Activated CD8-positive, alpha-beta T cell treated with anti-CD3 and anti-CD28 coated beads, Interleukin-2, amount 10 ng/mL, durations not matched to agents 7 days and 5 days (primary cell): ENCODE data around the gene CASP9. TPM values are rescaled to one million over a fixed set of nuclear protein-coding genes. Genes with fewer than 3 reads are reported as not detected.

Source experiments
- ATAC-seq: fragments of 150-1000 bp; cut with Tn5 transposase; one replicate; pipeline ENCODE4 v1.10.0; 2021; ENCODE audit warnings: moderate library complexity
- CTCF ChIA-PET: fragments of 350-600 bp; sonication (Branson Sonifier 250); formaldehyde crosslinking; loops from one replicate; lab custom pipeline; 2021; ENCODE audit warnings: antibody characterized with exemption; lab: Charles Lee
- POLR2A ChIA-PET: fragments of 350-600 bp; sonication (Branson Sonifier 250); formaldehyde crosslinking; loops from one replicate; lab custom pipeline; 2021; ENCODE audit warnings: antibody characterized with exemption; lab: Charles Lee
- DNase-seq: peaks from one replicate; pipeline ENCODE4 v3.0.0-alpha.2; 2020
- H3K27ac Mint-ChIP-seq: one replicate; pipeline ENCODE4 v1.8.0; 2021; ENCODE audit warnings: mild to moderate bottlenecking, mixed read lengths
- H3K27me3 Mint-ChIP-seq: one replicate; pipeline ENCODE4 v1.8.0; 2021; ENCODE audit warnings: low read depth, mixed read lengths
- H3K36me3 Mint-ChIP-seq: one replicate; pipeline ENCODE4 v1.8.0; 2021; ENCODE audit warnings: low read depth, mixed read lengths
- H3K4me1 Mint-ChIP-seq: one replicate; pipeline ENCODE4 v1.8.0; 2021; ENCODE audit warnings: low read depth, mixed read lengths
- H3K4me3 Mint-ChIP-seq: one replicate; pipeline ENCODE4 v1.8.0; 2021; ENCODE audit warnings: mild to moderate bottlenecking, mixed read lengths
- H3K9me3 Mint-ChIP-seq: one replicate; pipeline ENCODE4 v1.8.0; 2022; ENCODE audit warnings: mixed read lengths; ENCODE audit not compliant: insufficient read depth
- total RNA-seq, 2 experiments: library from RNA; stranded (reverse); gene quantifications; one replicate each; pipeline ENCODE4 v1.2.3, GENCODE V29; 2021

The CASP9 gene
- total RNA-seq = 10 to 100 TPM; 10.3 to 10.7 TPM

GRCh38 chr1:15524021-15524282 lies at the start of gene CASP9:
CASP9 (minus strand) TSS chr1:15524215; CDS start chr1:15524200, 15 bp downstream.
- peak within 1 kb of the TSS; percentile 82 for H3K4me3 Mint-ChIP-seq
- DNase-seq = no peak
- ChIA-PET CTCF (interaction anchor here (0.6 to 1.2 kb wide), 2 partner anchors 9 to 395 kb away, joined by 3 to 10 read pairs; no protein-coding TSS in a partner anchor), POLR2A (interaction anchor here (0.7 to 1.3 kb wide), 2 partner anchors 9 to 115 kb away, joined by 6 to 8 read pairs; no protein-coding TSS in a partner anchor)
- no peaks in the 10 kb centered on the region for H3K27me3 Mint-ChIP-seq
- H3K4me1 Mint-ChIP-seq = peaks cover 50% of the 10 kb centered on the region
- H3K9me3 Mint-ChIP-seq = no peaks in the 10 kb centered on the region
- no peaks in the 10 kb centered on the region for H3K36me3 Mint-ChIP-seq
- peak within 1 kb of the TSS; percentile 100 for H3K27ac Mint-ChIP-seq
- no peak for ATAC-seq

- ChIA-PET CTCF (no interaction called here), POLR2A (no interaction called here)
- DNase-seq = no peak
- no peaks in the 10 kb centered on the region for H3K27me3 Mint-ChIP-seq
- H3K27ac Mint-ChIP-seq = no peak overlapping the region
- H3K4me3 Mint-ChIP-seq = no peak overlapping the region
- H3K36me3 Mint-ChIP-seq = peaks cover 46% of the 10 kb centered on the region
- H3K9me3 Mint-ChIP-seq = no peaks in the 10 kb centered on the region
- peaks cover 16% of the 10 kb centered on the region for H3K4me1 Mint-ChIP-seq
- ATAC-seq = no peak
Observed at GRCh38 chr1:15573477-15573876, 49.5 kb upstream of the CASP9 start.

- no peak overlapping the region for H3K4me3 Mint-ChIP-seq
- no peak for DNase-seq
- ATAC-seq = no peak
- no peaks in the 10 kb centered on the region for H3K4me1 Mint-ChIP-seq
- CTCF ChIA-PET = interaction anchor here (0.6 to 1.1 kb wide), 2 partner anchors 48 to 170 kb away, joined by 3 read pairs; no protein-coding TSS in a partner anchor
- POLR2A ChIA-PET = no interaction called here
- no peaks in the 10 kb centered on the region for H3K27me3 Mint-ChIP-seq
- no peaks in the 10 kb centered on the region for H3K9me3 Mint-ChIP-seq
- H3K27ac Mint-ChIP-seq = no peak overlapping the region
- peaks cover 60% of the 10 kb centered on the region for H3K36me3 Mint-ChIP-seq
Observed at GRCh38 chr1:15571266-15571665, 47.3 kb upstream of the CASP9 start.

GRCh38 chr1:15570861-15571260 lies 46.8 kb upstream of the CASP9 start:
- H3K9me3 Mint-ChIP-seq = no peaks in the 10 kb centered on the region
- no peak for ATAC-seq
- no peaks in the 10 kb centered on the region for H3K27me3 Mint-ChIP-seq
- no peak for DNase-seq
- H3K4me3 Mint-ChIP-seq = no peak overlapping the region
- H3K36me3 Mint-ChIP-seq = peaks cover 64% of the 10 kb centered on the region
- ChIA-PET CTCF (interaction anchor here (0.6 to 1.1 kb wide), 2 partner anchors 48 to 171 kb away, joined by 3 read pairs; no protein-coding TSS in a partner anchor), POLR2A (no interaction called here)
- H3K27ac Mint-ChIP-seq = no peak overlapping the region
- no peaks in the 10 kb centered on the region for H3K4me1 Mint-ChIP-seq

- Mint-ChIP-seq H3K36me3 (peaks cover 66% of the 10 kb centered on the region), H3K4me3 (no peak overlapping the region), H3K27me3 (no peaks in the 10 kb centered on the region), H3K27ac (no peak overlapping the region), H3K9me3 (no peaks in the 10 kb centered on the region), H3K4me1 (no peaks in the 10 kb centered on the region)
- POLR2A ChIA-PET = no interaction called here
- DNase-seq (no peak), ATAC-seq (no peak)
- CTCF ChIA-PET = no interaction called here
Observed at GRCh38 chr1:15568387-15569073, 44.5 kb upstream of the CASP9 start.

- DNase-seq (no peak), ATAC-seq (no peak)
- Mint-ChIP-seq H3K9me3 (no peaks in the 10 kb centered on the region), H3K4me1 (no peaks in the 10 kb centered on the region), H3K4me3 (no peak overlapping the region), H3K36me3 (peaks cover 29% of the 10 kb centered on the region), H3K27me3 (no peaks in the 10 kb centered on the region), H3K27ac (no peak overlapping the region)
- CTCF ChIA-PET = no interaction called here
- POLR2A ChIA-PET = no interaction called here
Observed at GRCh38 chr1:15559189-15559810, 35.3 kb upstream of the CASP9 start.

- Mint-ChIP-seq H3K27ac (no peak overlapping the region), H3K27me3 (no peaks in the 10 kb centered on the region), H3K4me1 (no peaks in the 10 kb centered on the region), H3K36me3 (peaks cover 23% of the 10 kb centered on the region), H3K4me3 (no peak overlapping the region), H3K9me3 (no peaks in the 10 kb centered on the region)
- no peak for DNase-seq
- no peak for ATAC-seq
- ChIA-PET POLR2A (no interaction called here), CTCF (no interaction called here)
Observed at GRCh38 chr1:15558516-15558915, 34.5 kb upstream of the CASP9 start.

- Mint-ChIP-seq H3K4me1 (no peaks in the 10 kb centered on the region), H3K27me3 (no peaks in the 10 kb centered on the region), H3K9me3 (no peaks in the 10 kb centered on the region), H3K36me3 (peaks cover 18% of the 10 kb centered on the region), H3K4me3 (no peak overlapping the region), H3K27ac (no peak overlapping the region)
- DNase-seq (no peak), ATAC-seq (no peak)
- POLR2A ChIA-PET = interaction anchor here (1.1 kb wide), 1 partner anchor 23 kb away, joined by 3 read pairs; no protein-coding TSS in a partner anchor
- CTCF ChIA-PET = no interaction called here
Observed at GRCh38 chr1:15557594-15557993, 33.6 kb upstream of the CASP9 start.

GRCh38 chr1:15557008-15557407 lies 33.0 kb upstream of the CASP9 start:
- ChIA-PET POLR2A (interaction anchor here (0.5 to 1.1 kb wide), 2 partner anchors 23 to 27 kb away, joined by 3 to 5 read pairs; no protein-coding TSS in a partner anchor), CTCF (interaction anchor here (1.2 kb wide), 2 partner anchors 11 to 184 kb away, joined by 3 to 4 read pairs; no protein-coding TSS in a partner anchor)
- H3K4me3 Mint-ChIP-seq = no peak overlapping the region
- no peaks in the 10 kb centered on the region for H3K9me3 Mint-ChIP-seq
- no peak overlapping the region for H3K27ac Mint-ChIP-seq
- H3K36me3 Mint-ChIP-seq = peaks cover 12% of the 10 kb centered on the region
- no peak for ATAC-seq
- no peak for DNase-seq
- no peaks in the 10 kb centered on the region for H3K27me3 Mint-ChIP-seq
- H3K4me1 Mint-ChIP-seq = no peaks in the 10 kb centered on the region

- Mint-ChIP-seq H3K9me3 (no peaks in the 10 kb centered on the region), H3K27me3 (no peaks in the 10 kb centered on the region), H3K27ac (no peak overlapping the region), H3K36me3 (peaks cover 17% of the 10 kb centered on the region), H3K4me3 (no peak overlapping the region), H3K4me1 (no peaks in the 10 kb centered on the region)
- no peak for ATAC-seq
- ChIA-PET POLR2A (no interaction called here), CTCF (no interaction called here)
- no peak for DNase-seq
Observed at GRCh38 chr1:15550573-15550972, 26.6 kb upstream of the CASP9 start.

GRCh38 chr1:15546641-15547040 lies 22.6 kb upstream of the CASP9 start:
- peaks cover 18% of the 10 kb centered on the region for H3K36me3 Mint-ChIP-seq
- no peak overlapping the region for H3K27ac Mint-ChIP-seq
- no peak overlapping the region for H3K4me3 Mint-ChIP-seq
- ATAC-seq = no peak
- DNase-seq = no peak
- CTCF ChIA-PET = interaction anchor here (0.8 to 1.7 kb wide), 2 partner anchors 10 to 31 kb away, joined by 4 read pairs; no protein-coding TSS in a partner anchor
- H3K9me3 Mint-ChIP-seq = no peaks in the 10 kb centered on the region
- POLR2A ChIA-PET = interaction anchor here (0.7 kb wide), 1 partner anchor 200 kb away, joined by 5 read pairs; no protein-coding TSS in a partner anchor
- no peaks in the 10 kb centered on the region for H3K27me3 Mint-ChIP-seq
- no peaks in the 10 kb centered on the region for H3K4me1 Mint-ChIP-seq
